ENCODE results near the gene REEP1. TPM values are rescaled to one million over a fixed set of nuclear protein-coding genes. Genes with fewer than 3 reads are reported as not detected.

The REEP1 gene
- polyA plus RNA-seq, 1 donor (not counting 4 experiments of a cell fraction or from before 2014, with no cell fraction given) = 0.30 TPM

DNA sequence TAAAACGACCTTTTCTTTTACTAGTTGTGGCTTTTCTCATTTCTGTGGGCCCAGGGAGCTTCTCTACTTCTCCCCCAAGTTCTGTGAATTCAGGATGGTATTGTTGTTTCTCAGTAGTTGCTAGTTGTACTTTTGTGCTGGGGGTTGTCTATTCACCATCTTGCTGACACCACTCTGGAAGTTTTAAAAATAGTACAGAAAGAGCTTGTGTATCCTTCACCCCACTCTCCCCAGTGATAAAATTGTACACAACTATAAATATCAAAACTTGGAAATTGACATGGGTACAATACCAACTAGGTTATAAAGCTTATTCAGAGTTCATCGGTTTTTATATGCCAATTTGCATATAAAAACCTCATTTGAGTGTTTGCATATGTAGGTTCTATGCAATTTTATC lies 45.3 kb upstream of the REEP1 start:
- Histone ChIP-seq H3K9me1 (ENCODE audit: control insufficient read depth, extremely low read depth, insufficient read depth, low read length) (no peaks in the 10 kb centered on the region), H3K4me2 (ENCODE audit: control insufficient read depth, extremely low read depth, insufficient read depth, low read depth, low read length) (no peak overlapping the region), H4K20me1 (ENCODE audit: control insufficient read depth, extremely low read depth, insufficient read depth, low read length) (no peaks in the 10 kb centered on the region), H3K36me3 (ENCODE audit: control insufficient read depth in 2 of 2, extremely low read depth in 1 of 2, insufficient read depth in 2 of 2, low read length in 2 of 2) (no peaks in the 10 kb centered on the region), H3K79me2 (ENCODE audit: control insufficient read depth, insufficient read depth, low read length) (no peaks in the 10 kb centered on the region), H2AFZ (ENCODE audit: control insufficient read depth, low read length) (no peak overlapping the region), H3K27ac (ENCODE audit: control insufficient read depth, insufficient read depth, low read length) (no peak overlapping the region), H3K27me3 (ENCODE audit: control insufficient read depth, extremely low read depth, insufficient read depth, low read length) (no peaks in the 10 kb centered on the region), H3K9ac (ENCODE audit: control insufficient read depth, extremely low read depth, insufficient read depth, low read length) (no peak overlapping the region), H3K4me3 (ENCODE audit: control insufficient read depth in 2 of 3, extremely low read depth in 1 of 3, insufficient read depth in 2 of 3, low read depth in 1 of 3, low read length in 3 of 3) (no peak overlapping the region), H3K4me1 (ENCODE audit: control insufficient read depth, extremely low read depth, insufficient read depth, low read length) (no peaks in the 10 kb centered on the region), H3K9me3 (ENCODE audit: control insufficient read depth, low read depth, low read length) (no peaks in the 10 kb centered on the region)
- no peak for FAIRE-seq
- DNase-seq (ENCODE audit: low read depth, low spot score) = no peak
- TF ChIP-seq, protein P1, sequence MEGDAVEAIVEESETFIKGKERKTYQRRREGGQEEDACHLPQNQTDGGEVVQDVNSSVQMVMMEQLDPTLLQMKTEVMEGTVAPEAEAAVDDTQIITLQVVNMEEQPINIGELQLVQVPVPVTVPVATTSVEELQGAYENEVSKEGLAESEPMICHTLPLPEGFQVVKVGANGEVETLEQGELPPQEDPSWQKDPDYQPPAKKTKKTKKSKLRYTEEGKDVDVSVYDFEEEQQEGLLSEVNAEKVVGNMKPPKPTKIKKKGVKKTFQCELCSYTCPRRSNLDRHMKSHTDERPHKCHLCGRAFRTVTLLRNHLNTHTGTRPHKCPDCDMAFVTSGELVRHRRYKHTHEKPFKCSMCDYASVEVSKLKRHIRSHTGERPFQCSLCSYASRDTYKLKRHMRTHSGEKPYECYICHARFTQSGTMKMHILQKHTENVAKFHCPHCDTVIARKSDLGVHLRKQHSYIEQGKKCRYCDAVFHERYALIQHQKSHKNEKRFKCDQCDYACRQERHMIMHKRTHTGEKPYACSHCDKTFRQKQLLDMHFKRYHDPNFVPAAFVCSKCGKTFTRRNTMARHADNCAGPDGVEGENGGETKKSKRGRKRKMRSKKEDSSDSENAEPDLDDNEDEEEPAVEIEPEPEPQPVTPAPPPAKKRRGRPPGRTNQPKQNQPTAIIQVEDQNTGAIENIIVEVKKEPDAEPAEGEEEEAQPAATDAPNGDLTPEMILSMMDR (optimal IDR thresholded peaks at IDR 0.05 in 1 of 3, IDR thresholded peaks at IDR 0.05 in 1 of 3, conservative IDR thresholded peaks at IDR 0.05 in 1 of 3; ENCODE audit: extremely low read depth in 1 of 3, insufficient read depth in 2 of 3, low read length in 3 of 3) = no peak
- TF ChIP-seq EZH2 (IDR thresholded peaks at IDR 0.05; ENCODE audit: low read length) = no peak
- dilution Hi-C loops (cut with MboI; ENCODE audit: extremely low pct_ligation_motif_present, low sequenced_read_pairs) = no loop called here

DNA sequence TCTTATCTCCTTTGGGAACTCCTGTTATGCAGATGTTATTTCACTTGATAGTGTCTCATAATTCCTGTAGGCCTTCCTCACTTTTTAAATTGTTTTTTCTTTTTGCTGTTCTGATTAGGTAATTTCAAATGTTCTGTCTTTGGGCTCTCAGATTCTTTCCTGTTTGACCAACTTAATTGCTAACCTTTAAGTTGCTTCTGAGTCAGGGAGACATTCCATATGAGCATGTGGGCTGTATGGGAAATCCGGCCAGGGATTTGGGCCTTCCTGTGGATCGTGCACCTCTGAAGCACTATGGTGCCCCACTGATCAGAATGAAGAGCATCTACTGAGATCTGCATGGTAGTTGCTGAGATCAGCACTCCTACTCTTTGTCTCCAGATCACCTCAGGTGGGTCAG lies 44.7 kb upstream of the REEP1 start:
- Histone ChIP-seq H3K4me3 (ENCODE audit: control insufficient read depth in 2 of 3, extremely low read depth in 1 of 3, insufficient read depth in 2 of 3, low read depth in 1 of 3, low read length in 3 of 3) (no peak overlapping the region), H3K9me3 (ENCODE audit: control insufficient read depth, low read depth, low read length) (no peaks in the 10 kb centered on the region), H2AFZ (ENCODE audit: control insufficient read depth, low read length) (no peak overlapping the region), H3K79me2 (ENCODE audit: control insufficient read depth, insufficient read depth, low read length) (no peaks in the 10 kb centered on the region), H3K4me2 (ENCODE audit: control insufficient read depth, extremely low read depth, insufficient read depth, low read depth, low read length) (no peak overlapping the region), H3K9ac (ENCODE audit: control insufficient read depth, extremely low read depth, insufficient read depth, low read length) (no peak overlapping the region), H3K27ac (ENCODE audit: control insufficient read depth, insufficient read depth, low read length) (no peak overlapping the region), H3K9me1 (ENCODE audit: control insufficient read depth, extremely low read depth, insufficient read depth, low read length) (no peaks in the 10 kb centered on the region), H3K4me1 (ENCODE audit: control insufficient read depth, extremely low read depth, insufficient read depth, low read length) (no peaks in the 10 kb centered on the region), H4K20me1 (ENCODE audit: control insufficient read depth, extremely low read depth, insufficient read depth, low read length) (no peaks in the 10 kb centered on the region), H3K36me3 (ENCODE audit: control insufficient read depth in 2 of 2, extremely low read depth in 1 of 2, insufficient read depth in 2 of 2, low read length in 2 of 2) (no peaks in the 10 kb centered on the region), H3K27me3 (ENCODE audit: control insufficient read depth, extremely low read depth, insufficient read depth, low read length) (no peaks in the 10 kb centered on the region)
- dilution Hi-C loops (cut with MboI; ENCODE audit: extremely low pct_ligation_motif_present, low sequenced_read_pairs) = no loop called here
- DNase-seq (ENCODE audit: low read depth, low spot score) (no peak), FAIRE-seq (no peak)
- TF ChIP-seq, protein P1 (optimal IDR thresholded peaks at IDR 0.05 in 1 of 3, IDR thresholded peaks at IDR 0.05 in 1 of 3, conservative IDR thresholded peaks at IDR 0.05 in 1 of 3; ENCODE audit: extremely low read depth in 1 of 3, insufficient read depth in 2 of 3, low read length in 3 of 3) = no peak
- TF ChIP-seq EZH2 (IDR thresholded peaks at IDR 0.05; ENCODE audit: low read length) = no peak

Measured in keratinocyte (primary cell).